MM.1S (cell line): ENCODE results near the gene CNN3.

Experiments used
- DNase-seq: peaks from one replicate; pipeline ENCODE4 v3.0.0-alpha.2; 2015
- H2AFZ ChIP-seq: fragments of 300-600 bp; sonication (generic); 2 replicates; pipeline ENCODE4 v1.6.0; 2016; ENCODE audit warnings: antibody characterized with exemption, low read length
- H3F3A ChIP-seq: fragments of 300-600 bp; sonication (generic); 2 replicates; pipeline ENCODE4 v1.6.1; 2016; ENCODE audit warnings: mild to moderate bottlenecking, antibody characterized with exemption, low read length, moderate library complexity, mixed read lengths; ENCODE audit not compliant: insufficient read depth
- H3K27ac ChIP-seq: fragments of 300-600 bp; sonication (generic); 2 replicates; pipeline ENCODE4 v1.5.1; 2016; ENCODE audit warnings: mild to moderate bottlenecking, low read length
- H3K27me3 ChIP-seq: fragments of 300-600 bp; sonication (generic); replicated peaks from 2 replicates; pipeline ENCODE4 v1.6.0; 2016; ENCODE audit warnings: low read length; ENCODE audit not compliant: insufficient read depth
- H3K36me3 ChIP-seq: fragments of 300-600 bp; sonication (generic); replicated peaks from 2 replicates; pipeline ENCODE4 v1.6.1; 2016; ENCODE audit warnings: mild to moderate bottlenecking, low read length, mixed read lengths; ENCODE audit not compliant: insufficient read depth
- H3K4me1 ChIP-seq: fragments of 300-600 bp; sonication (generic); 2 replicates; pipeline ENCODE4 v1.6.1; 2016; ENCODE audit warnings: low read length, mixed read lengths
- H3K4me2 ChIP-seq: fragments of 300-600 bp; sonication (generic); 2 replicates; pipeline ENCODE4 v1.6.0; 2016; ENCODE audit warnings: low read depth, low read length
- H3K4me3 ChIP-seq: fragments of 300-600 bp; sonication (generic); 2 replicates; pipeline ENCODE4 v1.5.1; 2016; ENCODE audit warnings: low read length, mixed read lengths
- H3K79me2 ChIP-seq: fragments of 300-600 bp; sonication (generic); 2 replicates; pipeline ENCODE4 v1.6.1; 2016; ENCODE audit warnings: mixed run types, low read length, mixed read lengths
- H3K9ac ChIP-seq: fragments of 300-600 bp; sonication (generic); 2 replicates; pipeline ENCODE4 v1.6.1; 2016; ENCODE audit warnings: low read length, mixed read lengths
- H3K9me2 ChIP-seq: fragments of 300-600 bp; sonication (generic); replicated peaks from 2 replicates; pipeline ENCODE4 v1.6.1; 2016; ENCODE audit warnings: mild to moderate bottlenecking, low read length, mixed read lengths; ENCODE audit not compliant: insufficient read depth
- H3K9me3 ChIP-seq: fragments of 300-600 bp; sonication (generic); replicated peaks from 2 replicates; pipeline ENCODE4 v1.6.1; 2016; ENCODE audit warnings: mild to moderate bottlenecking, low read length, mixed read lengths; ENCODE audit not compliant: insufficient read depth
- H4K20me1 ChIP-seq: fragments of 300-600 bp; sonication (generic); 2 replicates; pipeline ENCODE4 v1.6.1; 2016; ENCODE audit warnings: mild to moderate bottlenecking, low read length, moderate library complexity, mixed read lengths; ENCODE audit not compliant: insufficient read depth
- EZH2 ChIP-seq: fragments of 300-600 bp; sonication (generic); optimal IDR thresholded peaks from 2 replicates; pipeline ENCODE3; 2017; ENCODE audit warnings: low read depth, mild to moderate bottlenecking, antibody characterized with exemption, low read length, mixed read lengths
- EZH2phosphoT487 ChIP-seq: fragments of 300-600 bp; sonication (generic); IDR thresholded peaks from 2 replicates; pipeline ENCODE4 v1.6.1; 2018; ENCODE audit warnings: antibody characterized with exemption, low read length
- TF ChIP-seq, protein P1 (sequence below): fragments of 300-600 bp; sonication (generic); IDR thresholded peaks from 2 replicates; pipeline ENCODE4 v1.5.1; 2016; ENCODE audit warnings: antibody characterized with exemption, low read length, mixed read lengths

Gene CNN3

DNA sequence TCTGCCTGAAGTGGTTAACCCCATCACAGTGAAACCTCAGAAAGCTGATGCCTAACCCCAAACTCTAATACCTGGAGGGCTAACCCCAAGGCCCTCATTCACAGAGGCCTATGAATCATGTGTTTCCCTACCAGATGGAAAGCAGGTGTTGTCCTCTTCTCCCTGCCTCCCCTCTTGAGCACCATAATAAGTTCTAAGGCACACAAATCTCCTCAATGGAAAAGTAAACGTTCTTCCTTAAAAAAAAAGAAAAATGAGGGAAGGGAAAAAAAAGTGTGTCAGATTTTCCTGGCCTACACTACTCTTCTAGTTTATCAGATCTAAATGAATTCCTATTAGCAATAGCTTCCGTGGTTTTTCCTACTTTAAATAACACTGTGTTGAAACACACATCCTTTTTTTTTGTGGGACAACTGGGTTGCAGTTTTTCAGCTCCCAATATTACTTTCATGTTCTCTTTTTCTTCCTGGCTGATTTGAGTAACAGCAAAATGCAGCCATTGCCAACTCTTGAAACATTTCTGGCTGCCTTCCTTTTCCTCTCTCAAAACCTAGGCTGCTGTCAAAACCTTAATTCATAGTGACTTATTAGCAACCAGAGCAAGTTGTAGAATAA lies 63.5 kb downstream of the CNN3 start:
- H3K79me2 ChIP-seq, result no peaks in the 10 kb centered on the region
- H3K9me3 ChIP-seq, result no peaks in the 10 kb centered on the region
- H3K4me2 ChIP-seq, result no peak overlapping the region
- no peaks in the 10 kb centered on the region for H3K27me3 ChIP-seq
- no peaks in the 10 kb centered on the region for H3K9me2 ChIP-seq
- TF ChIP-seq, protein P1, sequence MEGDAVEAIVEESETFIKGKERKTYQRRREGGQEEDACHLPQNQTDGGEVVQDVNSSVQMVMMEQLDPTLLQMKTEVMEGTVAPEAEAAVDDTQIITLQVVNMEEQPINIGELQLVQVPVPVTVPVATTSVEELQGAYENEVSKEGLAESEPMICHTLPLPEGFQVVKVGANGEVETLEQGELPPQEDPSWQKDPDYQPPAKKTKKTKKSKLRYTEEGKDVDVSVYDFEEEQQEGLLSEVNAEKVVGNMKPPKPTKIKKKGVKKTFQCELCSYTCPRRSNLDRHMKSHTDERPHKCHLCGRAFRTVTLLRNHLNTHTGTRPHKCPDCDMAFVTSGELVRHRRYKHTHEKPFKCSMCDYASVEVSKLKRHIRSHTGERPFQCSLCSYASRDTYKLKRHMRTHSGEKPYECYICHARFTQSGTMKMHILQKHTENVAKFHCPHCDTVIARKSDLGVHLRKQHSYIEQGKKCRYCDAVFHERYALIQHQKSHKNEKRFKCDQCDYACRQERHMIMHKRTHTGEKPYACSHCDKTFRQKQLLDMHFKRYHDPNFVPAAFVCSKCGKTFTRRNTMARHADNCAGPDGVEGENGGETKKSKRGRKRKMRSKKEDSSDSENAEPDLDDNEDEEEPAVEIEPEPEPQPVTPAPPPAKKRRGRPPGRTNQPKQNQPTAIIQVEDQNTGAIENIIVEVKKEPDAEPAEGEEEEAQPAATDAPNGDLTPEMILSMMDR, result no peak
- TF ChIP-seq EZH2, result no peak
- TF ChIP-seq EZH2phosphoT487, result no peak
- no peak overlapping the region for H2AFZ ChIP-seq
- DNase-seq, result no peak
- H4K20me1 ChIP-seq, result no peaks in the 10 kb centered on the region
- no peak overlapping the region for H3K4me3 ChIP-seq
- H3F3A ChIP-seq, result no peaks in the 10 kb centered on the region
- H3K4me1 ChIP-seq, result no peaks in the 10 kb centered on the region
- H3K36me3 ChIP-seq, result no peaks in the 10 kb centered on the region
- H3K9ac ChIP-seq, result no peak overlapping the region
- H3K27ac ChIP-seq, result no peak overlapping the region

GRCh38 chr1:94862718-94863117 lies 64.2 kb downstream of the CNN3 start:
- H4K20me1 ChIP-seq, result no peaks in the 10 kb centered on the region
- H3K36me3 ChIP-seq, result no peaks in the 10 kb centered on the region
- no peaks in the 10 kb centered on the region for H3F3A ChIP-seq
- TF ChIP-seq EZH2 (no peak), EZH2phosphoT487 (no peak)
- TF ChIP-seq, protein P1, result no peak
- no peak for DNase-seq
- no peaks in the 10 kb centered on the region for H3K27me3 ChIP-seq
- H3K27ac ChIP-seq, result no peak overlapping the region
- H3K4me1 ChIP-seq, result no peaks in the 10 kb centered on the region
- no peaks in the 10 kb centered on the region for H3K9me2 ChIP-seq
- no peak overlapping the region for H3K4me3 ChIP-seq
- H3K4me2 ChIP-seq, result no peak overlapping the region
- no peaks in the 10 kb centered on the region for H3K79me2 ChIP-seq
- H2AFZ ChIP-seq, result no peak overlapping the region
- H3K9me3 ChIP-seq, result no peaks in the 10 kb centered on the region
- no peak overlapping the region for H3K9ac ChIP-seq

- Histone ChIP-seq H3K27me3 (no peaks in the 10 kb centered on the region), H3K9me3 (no peaks in the 10 kb centered on the region), H4K20me1 (no peaks in the 10 kb centered on the region), H3K4me1 (no peaks in the 10 kb centered on the region), H3K9me2 (no peaks in the 10 kb centered on the region), H3K36me3 (no peaks in the 10 kb centered on the region), H3K4me3 (no peak overlapping the region), H3K79me2 (no peaks in the 10 kb centered on the region), H3F3A (no peaks in the 10 kb centered on the region), H2AFZ (no peak overlapping the region), H3K27ac (no peak overlapping the region), H3K9ac (no peak overlapping the region), H3K4me2 (no peak overlapping the region)
- TF ChIP-seq EZH2, result no peak
- TF ChIP-seq, protein P1, result no peak
- TF ChIP-seq EZH2phosphoT487, result no peak
- DNase-seq, result no peak
Observed at GRCh38 chr1:94859174-94859573, 67.7 kb downstream of the CNN3 start.
